NB4 (cell line): ENCODE measurements around the gene MAPK6.

Experiments
- DNase-seq: peaks from one replicate; pipeline ENCODE4 v3.0.0; 2010; ENCODE audit warnings: low read depth
- H3K4me3 ChIP-seq: one replicate; pipeline ENCODE4 v1.5.1; 2011; ENCODE audit warnings: mild to moderate bottlenecking, low read depth, low read length, moderate library complexity
- CTCF ChIP-seq: IDR thresholded peaks from one replicate; pipeline ENCODE4 v1.5.1; 2012; ENCODE audit warnings: low read depth, low read length
- MAX ChIP-seq: IDR thresholded peaks from 2 replicates; pipeline ENCODE4 v1.6.1; 2011; ENCODE audit warnings: low read depth, low read length
- MYC ChIP-seq: IDR thresholded peaks from 2 replicates; pipeline ENCODE4 v1.6.1; 2011; ENCODE audit warnings: low read depth, low read length
- POLR2A ChIP-seq: IDR thresholded peaks from 2 replicates; pipeline ENCODE4 v1.6.1; 2011; ENCODE audit warnings: mild to moderate bottlenecking; ENCODE audit not compliant: insufficient read length; ENCODE audit errors: extremely low read depth

MAPK6 gene

GRCh38 chr15:52071570-52071969, 52.6 kb downstream of the MAPK6 start:
- TF ChIP-seq CTCF: no peak
- no peak for TF ChIP-seq MAX
- TF ChIP-seq MYC: no peak
- TF ChIP-seq POLR2A: no peak
- no peak for DNase-seq

GRCh38 chr15:52076889-52077781, 58.1 kb downstream of the MAPK6 start:
- peak; percentile 47 for DNase-seq
- TF ChIP-seq CTCF: peak; percentile 14
- TF ChIP-seq MYC: no peak

More at GRCh38 chr15:52071570-52071969, 52.6 kb downstream of the MAPK6 start:
- no peak overlapping the region for H3K4me3 ChIP-seq

GRCh38 chr15:52078197-52078875, 59.3 kb downstream of the MAPK6 start:
- TF ChIP-seq MYC (no peak), CTCF (no peak), MAX (no peak), POLR2A (no peak)

More at GRCh38 chr15:52076889-52077781, 58.1 kb downstream of the MAPK6 start:
- H3K4me3 ChIP-seq: no peak overlapping the region

GRCh38 chr15:52078876-52079700, 60.1 kb downstream of the MAPK6 start:
- H3K4me3 ChIP-seq: no peak overlapping the region
- TF ChIP-seq MYC: peak; percentile 10; the same call in 1 of the 2 replicates
- peak; percentile 68 for TF ChIP-seq MAX
- no peak for TF ChIP-seq POLR2A
- TF ChIP-seq CTCF: peak; percentile 90
- peak; percentile 84 for DNase-seq

More at GRCh38 chr15:52078197-52078875, 59.3 kb downstream of the MAPK6 start:
- no peak for DNase-seq
- H3K4me3 ChIP-seq: no peak overlapping the region

GRCh38 chr15:52080031-52080430, 61.0 kb downstream of the MAPK6 start:
- DNase-seq: no peak
- no peak overlapping the region for H3K4me3 ChIP-seq
- TF ChIP-seq MYC (no peak), POLR2A (no peak), MAX (no peak), CTCF (no peak)
